Left lobe of liver (tissue), 2 donors: ENCODE results near the gene ZNF770. TPM values are rescaled to one million over a fixed set of nuclear protein-coding genes. Genes with fewer than 3 reads are reported as not detected.

Experiments
- ATAC-seq: fragments of 200-7000 bp; cut with Tn5 transposase; one replicate; pipeline ENCODE4 v1.9.1; 2020; ENCODE audit warnings: mild to moderate bottlenecking, moderate library complexity
- DNase-seq: peaks from one replicate; pipeline ENCODE4 v3.0.0-alpha.2; 2020; ENCODE audit warnings: low spot score
- total RNA-seq: library from RNA; stranded (reverse); gene quantifications from one replicate; pipeline ENCODE4 v1.2.1, GENCODE V29; 2021
- donor health status: DM: no; HTN: no; CAD: no; lungs with moderate emphysema.
- donor health status: DM: no; HTN: yes; CAD: no.

ZNF770 gene
- 28.3 TPM for total RNA-seq

- ATAC-seq = peak; percentile 88
Measured at GRCh38 chr15:34988027-34988902, at the start of gene ZNF770. ZNF770 (minus strand) TSS chr15:34988287; CDS start chr15:34983434, 4,853 bp downstream.

GRCh38 chr15:35028235-35028984 is 40.3 kb upstream of the ZNF770 start:
- ATAC-seq = no peak
- DNase-seq = no peak

More at GRCh38 chr15:34988027-34988902, at the start of gene ZNF770:
- peak; percentile 84 for DNase-seq

- ATAC-seq (no peak), DNase-seq (no peak)
Measured at GRCh38 chr15:35023804-35024203, 35.7 kb upstream of the ZNF770 start.

GRCh38 chr15:35020974-35021373 is 32.9 kb upstream of the ZNF770 start:
- ATAC-seq (no peak), DNase-seq (no peak)

GRCh38 chr15:35019404-35020327 is 31.6 kb upstream of the ZNF770 start:
- no peak for ATAC-seq
- no peak for DNase-seq

DNA sequence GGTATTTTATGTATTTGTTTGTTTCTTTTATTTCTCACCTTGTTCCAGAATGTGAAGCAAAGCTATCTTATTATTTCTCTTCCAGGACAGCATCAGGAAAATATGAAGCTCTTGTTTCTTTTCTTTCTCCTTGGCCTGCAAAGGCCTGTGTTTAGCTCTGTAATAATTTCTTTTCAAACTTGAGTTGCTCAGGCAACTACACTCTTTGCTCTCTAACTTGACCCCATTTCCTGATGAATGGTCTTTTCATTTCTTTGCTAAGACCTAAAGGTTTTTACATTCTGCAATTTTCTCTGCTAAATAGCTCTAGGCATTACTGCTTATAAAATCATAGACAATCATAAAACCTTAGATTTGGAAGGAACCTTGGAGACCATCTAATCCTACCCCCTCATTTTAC is 26.2 kb upstream of the ZNF770 start:
- DNase-seq = no peak
- ATAC-seq = no peak

- DNase-seq (no peak), ATAC-seq (no peak)
Measured at GRCh38 chr15:35013370-35013769, 25.3 kb upstream of the ZNF770 start.

DNA sequence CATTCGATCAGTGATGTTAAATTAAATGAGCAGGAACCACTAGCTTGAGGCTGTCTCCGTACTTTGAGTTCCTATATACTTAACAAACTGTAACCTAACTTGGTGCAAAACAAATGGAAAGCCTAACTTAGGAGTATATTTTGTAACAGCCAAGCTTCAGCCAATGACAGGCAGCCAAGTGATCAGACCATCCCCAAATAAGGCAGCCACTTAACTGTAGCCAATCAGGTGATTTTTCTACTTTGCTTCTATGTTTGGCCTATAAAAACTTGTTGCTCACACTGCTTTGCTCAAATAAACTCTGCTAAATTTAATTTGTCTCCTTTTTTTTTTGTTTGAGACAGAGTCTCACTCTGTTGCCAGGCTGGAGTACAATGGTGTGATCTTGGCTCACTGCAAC is 19.3 kb upstream of the ZNF770 start:
- ATAC-seq = no peak
- no peak for DNase-seq

- DNase-seq = no peak
- ATAC-seq = no peak
Measured at GRCh38 chr15:35005933-35006332, 17.8 kb upstream of the ZNF770 start.

GRCh38 chr15:35003928-35004327 is 15.8 kb upstream of the ZNF770 start:
- ATAC-seq = no peak
- no peak for DNase-seq

DNA sequence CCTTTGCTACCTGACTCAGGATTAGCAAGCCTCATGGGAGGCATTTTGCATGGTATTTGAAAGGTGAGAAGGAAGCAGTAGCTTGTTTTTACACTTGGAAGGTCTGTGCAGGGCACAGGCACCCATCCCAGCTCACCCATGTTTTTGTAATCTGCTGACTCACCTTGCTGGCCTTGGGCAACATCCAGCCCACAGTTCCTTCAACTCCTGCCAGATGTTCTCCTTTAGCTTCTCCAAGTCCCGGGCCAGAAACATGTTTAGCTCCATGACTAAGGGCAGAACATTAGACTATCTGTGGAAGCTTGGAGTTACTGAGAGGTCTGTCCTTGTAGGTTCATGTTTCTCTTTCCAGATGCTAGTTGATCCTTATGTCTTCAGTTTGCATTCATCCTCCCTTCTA is 12.4 kb upstream of the ZNF770 start:
- ATAC-seq (peak; percentile 74), DNase-seq (no peak)

DNA sequence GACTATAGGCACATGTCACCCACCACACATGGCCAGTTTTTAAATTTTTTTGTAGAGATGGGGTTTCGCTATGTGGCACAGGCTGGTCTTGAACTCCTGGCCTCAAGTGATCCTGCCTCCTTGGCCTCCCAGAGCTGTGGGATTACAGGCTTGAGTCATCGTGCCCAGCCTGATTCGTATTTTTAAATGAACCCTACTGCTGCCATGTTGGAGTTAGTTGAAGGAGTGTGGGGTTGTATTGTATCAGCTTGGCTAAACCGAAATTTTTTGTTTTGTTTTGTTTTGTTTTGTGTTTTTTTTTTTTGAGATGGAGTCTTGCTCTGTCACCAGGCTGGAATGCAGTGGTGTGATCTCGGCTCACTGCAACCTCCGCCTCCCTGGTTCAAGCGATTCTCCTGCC is 11.8 kb upstream of the ZNF770 start:
- DNase-seq (no peak), ATAC-seq (no peak)

GRCh38 chr15:34994925-34995324 is 6.8 kb upstream of the ZNF770 start:
- no peak for ATAC-seq

GRCh38 chr15:34993877-34994276 is 5.8 kb upstream of the ZNF770 start:
- DNase-seq (no peak), ATAC-seq (no peak)

More at GRCh38 chr15:34994925-34995324, 6.8 kb upstream of the ZNF770 start:
- no peak for DNase-seq

GRCh38 chr15:34993412-34993811 is 5.3 kb upstream of the ZNF770 start:
- no peak for DNase-seq

GRCh38 chr15:34987609-34988026 is 469 bp downstream of the ZNF770 start:
- ATAC-seq (peak; percentile 48), DNase-seq (peak; percentile 63)

More at GRCh38 chr15:34993412-34993811, 5.3 kb upstream of the ZNF770 start:
- no peak for ATAC-seq

DNA sequence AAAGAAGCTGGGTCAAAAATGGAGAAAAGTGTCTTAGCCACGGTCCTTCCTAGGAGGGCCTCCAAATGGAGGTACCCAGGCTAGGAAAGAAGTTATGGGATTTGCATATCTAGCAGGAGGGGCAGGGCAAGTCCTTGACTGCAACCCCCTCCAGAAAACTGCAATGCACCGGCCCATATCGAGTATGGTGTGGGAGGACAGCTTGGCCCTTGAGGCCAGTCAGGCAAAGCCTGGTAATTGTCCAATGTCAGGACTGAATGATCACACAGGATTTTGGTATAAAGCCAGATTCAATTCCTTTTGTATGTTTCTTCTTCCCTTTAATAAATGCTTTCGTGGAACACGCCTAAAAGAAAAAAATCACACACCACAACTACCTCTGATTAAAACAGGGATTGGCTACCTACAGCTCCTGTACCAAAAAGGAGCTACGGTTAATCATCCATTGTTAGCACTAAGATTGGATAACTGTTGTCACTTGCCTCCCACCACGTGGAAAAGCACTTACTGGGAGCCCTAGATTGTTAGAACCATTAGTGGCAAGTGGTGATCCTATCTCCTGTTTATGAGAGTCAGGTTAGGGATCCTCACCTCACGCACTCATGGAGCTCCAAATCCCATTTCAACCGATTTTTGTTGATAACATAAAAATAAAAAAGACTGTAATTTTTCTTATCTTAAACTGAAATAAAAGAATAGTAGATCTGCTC is 1.2 kb downstream of the ZNF770 start:
- peak; percentile 56 for DNase-seq
- peak; percentile 29 for ATAC-seq

- DNase-seq = no peak
Measured at GRCh38 chr15:34986326-34986725, 1.8 kb downstream of the ZNF770 start.

GRCh38 chr15:34984889-34985630 is 3.0 kb downstream of the ZNF770 start:
- ATAC-seq (peak; percentile 33), DNase-seq (peak; percentile 64)

More at GRCh38 chr15:34986326-34986725, 1.8 kb downstream of the ZNF770 start:
- no peak for ATAC-seq
